DOHH2 (cell line): ENCODE data around the gene FAM171A1.

Experiments used
- EZH2phosphoT487 ChIP-seq: fragments of 200-600 bp; sonication (generic); IDR thresholded peaks from 2 replicates; pipeline ENCODE4 v1.6.1; 2017; ENCODE audit warnings: borderline replicate concordance, mild to moderate bottlenecking, antibody characterized with exemption, low read length, moderate library complexity, mixed read lengths
- TF ChIP-seq, protein P1 (sequence below): fragments of 200-600 bp; sonication (generic); IDR thresholded peaks from one replicate; pipeline ENCODE4 v1.5.1; 2014; ENCODE audit warnings: antibody characterized with exemption, mild to moderate bottlenecking, low read depth, low read length; ENCODE audit not compliant: poor library complexity, severe bottlenecking

GRCh38 chr10:15237351-15237750 lies 133.7 kb downstream of the FAM171A1 start:
- TF ChIP-seq, protein P1, sequence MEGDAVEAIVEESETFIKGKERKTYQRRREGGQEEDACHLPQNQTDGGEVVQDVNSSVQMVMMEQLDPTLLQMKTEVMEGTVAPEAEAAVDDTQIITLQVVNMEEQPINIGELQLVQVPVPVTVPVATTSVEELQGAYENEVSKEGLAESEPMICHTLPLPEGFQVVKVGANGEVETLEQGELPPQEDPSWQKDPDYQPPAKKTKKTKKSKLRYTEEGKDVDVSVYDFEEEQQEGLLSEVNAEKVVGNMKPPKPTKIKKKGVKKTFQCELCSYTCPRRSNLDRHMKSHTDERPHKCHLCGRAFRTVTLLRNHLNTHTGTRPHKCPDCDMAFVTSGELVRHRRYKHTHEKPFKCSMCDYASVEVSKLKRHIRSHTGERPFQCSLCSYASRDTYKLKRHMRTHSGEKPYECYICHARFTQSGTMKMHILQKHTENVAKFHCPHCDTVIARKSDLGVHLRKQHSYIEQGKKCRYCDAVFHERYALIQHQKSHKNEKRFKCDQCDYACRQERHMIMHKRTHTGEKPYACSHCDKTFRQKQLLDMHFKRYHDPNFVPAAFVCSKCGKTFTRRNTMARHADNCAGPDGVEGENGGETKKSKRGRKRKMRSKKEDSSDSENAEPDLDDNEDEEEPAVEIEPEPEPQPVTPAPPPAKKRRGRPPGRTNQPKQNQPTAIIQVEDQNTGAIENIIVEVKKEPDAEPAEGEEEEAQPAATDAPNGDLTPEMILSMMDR = no peak
- no peak for TF ChIP-seq EZH2phosphoT487
